Activated CD8-positive, alpha-beta memory T cell treated with anti-CD3 and anti-CD28 coated beads for 24 hours (primary cell): ENCODE data around the gene IPPK.

Experiments
- DNase-seq: peaks from one replicate; pipeline ENCODE4 v3.0.0-alpha.2; 2020

IPPK gene

DNA sequence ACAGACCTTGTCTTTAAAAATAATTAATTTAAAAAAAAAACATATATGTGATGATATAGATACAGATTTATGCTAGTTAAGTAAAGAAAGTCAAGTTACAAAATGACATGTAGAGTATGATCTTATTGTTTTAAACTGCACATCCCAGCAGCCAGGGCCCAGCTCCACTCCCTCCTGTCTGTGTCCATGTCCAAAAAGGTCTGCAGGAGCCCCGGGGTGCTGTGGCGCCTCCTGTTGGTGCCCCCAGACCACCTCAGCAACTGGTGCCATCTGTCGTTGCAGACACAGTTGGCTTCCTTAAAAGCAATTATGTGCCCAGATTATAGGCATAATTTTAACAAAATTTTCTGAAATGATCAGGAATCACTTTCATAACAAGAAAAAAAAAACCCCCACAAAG is 33.3 kb downstream of the IPPK start:
- no peak for DNase-seq

DNA sequence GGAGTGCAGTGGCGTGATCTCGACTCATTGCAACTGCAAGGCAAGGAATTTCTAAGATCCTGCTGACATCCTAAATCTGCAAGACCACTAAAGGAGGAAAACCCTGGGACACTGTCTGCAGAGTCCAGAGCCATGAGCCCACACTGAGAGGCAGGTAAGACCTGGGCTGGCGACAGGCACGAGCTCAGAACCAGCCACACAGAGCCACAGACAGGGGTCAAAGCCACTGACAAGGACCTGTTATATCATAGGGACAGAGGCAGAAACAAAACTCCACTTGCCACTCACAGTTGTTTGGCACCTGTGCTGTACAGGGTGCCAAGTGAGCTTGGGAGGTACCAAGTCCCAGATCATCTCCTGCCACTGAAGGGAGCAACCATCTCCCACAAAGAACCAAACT is 34.2 kb downstream of the IPPK start:
- no peak for DNase-seq

DNA sequence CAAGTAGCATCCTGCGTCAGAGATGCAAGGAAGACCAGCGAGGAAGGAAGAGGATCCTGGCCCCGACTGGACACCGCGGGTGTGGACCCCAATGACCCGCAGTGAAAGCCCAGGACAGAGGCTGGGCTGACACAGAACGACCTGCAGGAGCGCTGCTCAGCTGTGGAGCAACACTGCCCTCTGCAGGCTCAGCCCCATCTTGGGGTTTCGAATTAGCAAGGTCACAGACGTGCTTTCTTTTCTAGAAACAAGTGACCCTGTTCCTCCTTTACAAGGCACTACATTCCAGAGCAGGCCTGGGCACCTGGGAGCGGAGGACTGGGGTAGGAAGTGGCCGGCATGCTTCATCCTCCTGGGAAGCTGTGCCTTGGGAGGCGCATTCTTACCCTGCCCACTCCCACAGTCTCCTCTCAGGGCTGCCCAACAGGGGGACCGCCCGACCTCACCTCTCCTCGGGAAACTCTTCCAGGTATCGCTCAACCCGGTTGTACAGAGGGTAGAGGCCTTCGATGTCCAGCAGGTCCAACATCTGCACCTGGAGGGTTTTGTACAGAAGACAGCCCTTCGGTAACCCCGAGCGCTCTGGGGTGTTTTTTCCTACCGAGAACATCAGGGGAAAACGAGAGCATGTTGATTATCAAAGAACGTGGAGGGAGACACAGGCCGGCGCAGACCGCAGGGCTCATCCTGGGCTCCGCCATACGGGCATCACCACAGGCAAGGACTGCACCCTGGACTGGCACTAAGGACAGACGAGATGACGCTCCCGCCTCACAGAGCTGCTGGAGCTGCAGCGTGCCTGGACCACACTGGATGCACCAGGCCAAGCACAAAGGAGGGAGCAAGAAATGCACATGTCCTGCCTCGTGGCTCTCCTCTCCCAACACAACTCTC is 35.0 kb downstream of the IPPK start:
- peak; percentile 83 for DNase-seq

DNA sequence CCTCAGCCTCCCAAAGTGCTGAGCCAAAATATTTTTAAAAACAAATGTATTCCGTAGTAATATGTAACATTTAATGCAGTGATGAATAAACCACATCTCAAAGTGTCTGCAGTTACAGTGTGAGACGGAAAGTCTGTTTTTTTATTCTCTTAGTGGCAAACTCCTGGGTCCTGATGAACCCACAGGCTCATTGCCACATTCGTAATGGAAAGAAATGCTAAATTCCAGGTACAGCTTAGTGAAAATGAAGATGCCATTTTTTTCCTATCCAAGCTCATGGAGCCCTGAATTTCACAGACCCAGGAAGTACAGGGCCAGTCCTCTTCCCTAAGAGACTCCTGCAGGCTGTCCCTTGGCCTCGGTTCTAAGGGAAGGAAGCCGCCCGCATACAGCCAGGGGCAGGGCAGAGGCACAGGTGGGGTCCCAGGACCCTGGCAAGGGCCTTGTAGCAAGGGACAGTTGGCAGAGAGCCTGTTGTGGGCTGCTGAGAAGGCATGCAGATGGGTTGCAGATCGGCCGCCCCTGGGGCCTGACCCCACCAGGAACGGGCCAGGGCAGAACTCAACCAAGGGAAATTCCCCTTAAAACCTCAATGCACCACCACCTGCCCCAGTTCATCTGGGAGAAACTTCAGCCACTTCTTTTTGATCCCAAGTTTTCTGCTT is 36.2 kb downstream of the IPPK start:
- DNase-seq, result no peak

DNA sequence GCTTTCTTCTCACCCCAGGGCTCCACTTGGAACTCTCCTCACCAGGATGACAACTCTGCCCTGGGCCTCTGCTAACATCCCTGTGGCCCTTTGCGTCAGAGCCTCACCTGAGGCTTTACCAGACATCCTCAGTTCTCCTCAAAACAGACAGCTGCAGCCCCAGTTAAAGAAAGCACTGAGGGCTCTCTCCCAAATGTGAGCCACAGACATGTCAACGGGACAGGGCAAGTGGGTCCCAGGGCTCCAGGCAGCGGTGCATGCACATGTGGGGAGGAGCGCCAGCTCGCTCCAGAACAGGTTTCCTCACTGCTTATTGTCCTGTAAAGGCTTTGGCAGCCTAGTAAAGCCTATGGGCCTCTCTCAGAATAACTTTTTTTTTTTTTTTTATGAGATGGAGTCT is 37.3 kb downstream of the IPPK start:
- no peak for DNase-seq

DNA sequence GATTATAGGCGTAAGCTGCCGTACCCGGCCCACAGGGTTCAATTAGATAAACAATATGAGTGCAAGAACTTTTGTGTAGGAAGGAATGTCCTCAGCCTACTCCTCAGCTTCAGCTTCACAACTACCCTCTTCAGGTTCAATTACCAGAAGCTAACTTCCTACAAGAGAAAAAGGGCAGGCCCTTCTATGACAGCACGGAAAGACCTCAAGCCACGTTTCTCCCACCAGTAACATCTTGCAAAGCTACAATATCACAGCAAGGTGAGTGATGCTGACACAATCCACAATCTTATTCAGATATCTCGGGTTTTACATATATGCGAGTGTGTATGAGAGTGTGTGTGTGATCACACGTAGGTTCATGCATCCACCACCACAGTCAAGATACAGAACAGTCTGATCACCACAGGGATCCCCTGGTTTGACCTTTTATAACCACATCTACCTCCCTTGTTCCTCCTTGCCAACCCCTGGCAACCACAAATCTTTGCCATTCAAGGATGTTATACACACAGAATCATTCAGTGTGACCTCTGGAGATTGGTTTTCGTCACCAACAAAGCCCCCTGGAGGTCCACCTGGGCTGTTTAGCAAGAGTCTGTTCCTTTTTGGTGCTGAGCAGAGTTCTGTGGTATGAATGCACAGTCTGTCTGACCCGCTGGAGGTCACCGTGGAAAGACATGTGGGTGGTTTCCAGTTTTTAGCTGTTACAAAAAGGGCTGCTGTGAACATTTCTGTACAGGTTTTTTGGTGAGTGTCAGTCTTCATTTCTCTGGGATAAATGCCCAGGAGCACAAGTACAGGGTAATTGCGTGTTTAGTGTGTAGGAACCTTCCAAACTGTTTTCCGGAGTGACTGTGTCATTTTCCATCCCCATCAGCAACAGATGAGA is 38.2 kb downstream of the IPPK start:
- no peak for DNase-seq

DNA sequence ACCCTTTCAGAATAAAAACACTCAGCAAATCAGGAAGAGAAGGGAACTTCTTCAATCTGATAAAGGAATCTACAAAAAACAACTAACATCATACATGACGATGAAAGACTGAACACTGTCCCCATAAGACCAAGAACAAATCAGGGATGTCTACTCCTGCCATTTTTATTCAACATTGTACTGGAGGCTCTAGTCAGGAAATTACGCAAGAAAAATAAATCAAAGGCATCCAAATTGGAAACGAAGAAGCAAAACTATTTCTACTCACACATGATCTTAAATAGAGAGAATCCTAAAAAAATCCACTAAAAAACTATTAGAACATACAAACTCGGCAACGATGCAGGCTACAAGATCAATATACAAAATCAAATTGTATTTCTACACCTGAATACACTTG is 42.3 kb downstream of the IPPK start:
- DNase-seq, result no peak

DNA sequence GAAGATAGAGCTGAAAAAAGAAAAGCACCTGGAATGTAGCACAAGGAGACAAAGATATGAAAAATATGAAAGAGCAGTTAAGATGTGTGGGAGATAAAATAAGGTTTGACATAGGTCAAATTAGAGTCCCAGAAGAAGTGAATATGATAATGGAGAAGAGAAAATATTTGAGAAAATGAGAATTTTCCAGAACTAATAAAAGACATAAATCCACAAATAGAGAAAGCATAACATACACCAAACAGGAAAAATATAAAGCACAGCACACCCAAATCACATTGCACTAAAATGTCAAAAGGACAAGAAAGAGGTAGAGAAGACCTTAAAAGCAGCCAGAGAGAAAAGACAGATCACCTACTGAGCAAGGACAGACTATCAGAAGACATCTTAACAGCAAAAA is 43.4 kb downstream of the IPPK start:
- DNase-seq, result no peak

DNA sequence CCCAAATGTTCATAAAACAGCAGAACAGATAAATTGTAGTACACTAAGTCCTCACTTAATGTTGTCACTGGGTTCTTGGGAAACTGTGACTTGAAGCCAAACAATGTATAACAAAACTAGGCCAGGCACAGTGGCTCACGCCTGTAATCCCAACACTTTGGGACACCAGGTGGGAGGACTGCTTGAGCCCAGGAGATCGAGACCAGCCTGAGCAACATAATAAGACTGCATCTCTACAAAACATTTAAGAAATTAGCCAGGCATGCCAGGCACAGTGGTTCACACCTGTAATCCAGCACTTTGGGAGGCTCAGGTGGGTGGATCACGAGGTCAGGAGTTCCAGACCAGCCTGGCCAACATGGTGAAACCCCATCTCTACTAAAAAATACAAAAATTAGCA is 46.0 kb downstream of the IPPK start:
- peak; percentile 40 for DNase-seq

DNA sequence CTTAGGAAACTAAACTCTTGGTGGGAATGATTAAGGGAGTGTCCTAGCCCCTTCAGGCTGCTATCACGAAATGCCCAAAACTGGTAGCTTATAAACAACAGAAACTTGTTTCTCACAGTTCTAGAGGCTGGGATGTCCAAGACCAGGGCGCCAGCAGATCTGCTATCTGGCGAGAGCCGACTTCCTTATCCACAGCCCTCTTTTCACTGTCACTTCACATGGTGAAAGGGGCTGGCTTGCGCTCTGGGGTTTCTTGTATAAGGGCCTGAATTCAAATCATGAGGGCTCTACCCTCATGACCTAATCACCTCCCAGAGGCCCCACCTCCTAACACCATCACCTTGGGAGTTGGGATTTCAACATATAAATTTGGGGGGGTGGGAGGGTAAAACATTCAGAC is 49.1 kb downstream of the IPPK start:
- peak; percentile 33 for DNase-seq

DNA sequence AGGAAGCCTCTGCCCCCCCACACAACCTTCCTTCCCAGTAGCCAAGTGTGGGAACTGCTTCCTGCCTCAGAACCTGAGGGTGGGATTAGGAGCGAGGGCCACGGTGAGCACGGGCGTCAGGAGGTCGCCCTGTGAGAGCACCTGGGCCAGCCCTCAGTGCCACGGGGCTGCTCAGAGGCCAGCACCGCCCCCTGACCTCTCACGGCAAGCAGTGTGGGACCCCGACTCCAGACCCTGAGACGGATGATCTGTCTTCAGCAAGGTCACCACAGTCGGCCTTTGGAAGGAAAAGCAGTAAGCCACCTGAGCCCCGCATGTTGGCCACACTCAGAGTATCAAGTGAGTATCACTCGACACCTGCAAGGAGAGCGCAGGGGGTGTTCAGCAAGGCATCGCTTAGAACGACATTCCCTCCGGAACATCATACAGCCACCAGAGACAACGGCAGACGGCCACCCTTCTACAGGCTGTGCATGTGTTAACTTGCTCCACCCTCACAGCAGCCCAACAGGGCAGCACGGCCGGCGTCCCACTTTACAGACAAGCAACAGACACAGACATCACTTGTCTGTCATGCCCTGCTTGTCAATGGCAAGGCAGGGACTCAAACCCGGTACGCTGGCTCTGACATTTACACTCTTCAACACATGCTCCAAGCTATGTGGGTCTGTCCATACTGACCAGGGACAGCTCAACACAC is 50.2 kb downstream of the IPPK start:
- no peak for DNase-seq

DNA sequence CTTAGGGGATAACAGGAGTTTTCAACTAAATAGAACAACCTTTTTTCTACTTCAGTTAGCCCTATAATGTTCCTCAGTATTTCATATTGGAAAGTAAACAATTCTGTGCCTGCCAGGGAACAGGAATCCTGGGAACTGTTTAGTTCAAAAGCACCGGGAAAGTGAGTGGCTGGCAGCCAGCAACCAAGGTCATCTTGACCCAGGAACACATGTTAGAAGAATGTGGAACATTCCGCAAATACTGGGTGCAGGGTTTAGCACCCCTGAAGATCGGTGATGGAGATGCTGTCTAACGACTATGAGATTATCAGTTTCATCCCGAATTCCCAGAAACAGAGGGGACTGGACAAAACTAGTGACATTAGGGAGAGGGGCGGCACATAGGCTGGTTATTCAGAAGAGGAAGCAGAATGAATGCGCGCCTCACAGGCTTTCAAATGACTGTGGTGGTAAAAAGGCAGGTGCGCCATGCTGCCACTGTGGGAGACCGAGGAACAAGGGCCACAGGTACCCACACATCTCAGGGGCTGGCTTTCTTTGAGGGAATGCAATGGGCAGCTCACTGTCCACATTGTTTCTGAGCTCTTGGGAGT is 51.2 kb downstream of the IPPK start:
- DNase-seq, result peak; percentile 49

DNA sequence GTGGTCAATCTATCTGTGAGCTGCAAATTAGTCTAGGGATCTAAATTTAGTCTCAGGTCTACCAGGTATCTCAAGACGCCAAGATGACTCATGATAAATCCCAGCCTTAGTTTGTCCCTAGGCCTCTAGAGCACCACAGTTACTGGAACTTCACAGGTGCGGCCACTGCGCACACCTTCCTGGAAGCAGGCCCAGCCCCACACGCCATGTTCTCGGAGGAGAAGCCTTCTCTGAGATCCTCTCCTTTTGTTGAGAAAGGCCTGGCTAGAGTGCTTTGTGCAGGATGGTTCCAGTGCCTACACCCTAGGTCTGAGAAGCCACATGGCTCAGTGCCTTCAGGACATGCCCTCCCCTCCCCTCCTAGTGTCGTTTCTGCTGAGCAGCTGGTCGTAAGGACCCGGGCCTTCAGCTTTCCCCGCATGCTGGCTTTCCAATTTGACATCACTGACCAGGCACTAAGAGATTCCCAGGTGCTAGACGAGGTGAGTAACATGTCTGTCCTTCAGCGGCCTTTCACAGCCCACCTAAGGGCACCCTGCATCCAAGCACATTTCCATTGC is 51.9 kb downstream of the IPPK start:
- no peak for DNase-seq

DNA sequence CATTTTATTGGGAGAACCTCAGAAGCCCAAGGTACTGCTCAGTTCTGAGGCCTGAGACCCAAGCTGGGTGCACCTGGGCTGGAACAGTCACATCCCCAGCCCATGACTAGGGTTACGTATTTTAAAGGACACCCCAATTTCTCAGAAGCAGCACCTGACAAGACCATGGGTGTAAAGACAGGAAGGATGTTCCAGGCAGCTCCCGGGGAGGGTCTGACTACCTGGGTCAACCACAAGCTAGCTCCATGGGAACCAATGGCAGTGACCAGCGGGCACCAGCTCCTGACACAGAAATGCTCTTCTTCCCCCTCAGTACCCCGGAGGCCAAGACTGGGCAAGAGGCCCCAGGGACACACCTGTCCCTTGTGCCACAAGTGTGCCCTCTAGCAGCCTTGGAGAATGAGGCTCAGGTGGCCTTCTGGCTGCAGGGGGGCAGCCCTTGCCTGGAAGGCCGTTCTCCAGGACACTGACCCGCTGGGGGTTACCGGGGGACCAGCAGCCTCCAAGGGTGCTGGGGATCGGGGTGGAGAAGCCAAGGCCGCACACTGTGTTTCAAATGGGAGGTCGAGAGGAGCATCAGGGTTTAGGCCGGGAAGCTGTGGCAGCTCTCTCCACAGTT is 52.6 kb downstream of the IPPK start:
- DNase-seq, result no peak

DNA sequence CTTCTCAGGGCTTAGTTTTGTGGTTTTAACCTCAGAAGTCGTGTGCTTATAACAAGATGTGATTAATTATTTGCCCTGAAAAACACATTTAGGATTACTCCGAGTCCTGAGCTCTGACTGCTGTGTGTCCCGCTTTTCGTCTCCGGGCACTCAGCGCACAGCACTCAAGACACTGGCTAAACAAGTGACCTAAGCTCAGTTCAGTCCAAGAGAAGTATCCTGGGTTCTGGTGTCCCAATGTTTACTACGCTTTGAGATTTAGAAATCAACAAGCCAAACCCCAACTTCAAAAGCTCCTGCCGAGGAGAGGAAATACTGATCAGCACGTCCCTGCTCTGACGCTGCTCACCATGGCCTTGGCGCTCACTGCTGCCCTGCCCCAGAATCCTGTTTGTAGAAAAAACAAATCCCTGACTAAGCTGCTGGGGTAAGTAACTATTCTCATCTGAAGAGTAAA is 53.2 kb downstream of the IPPK start:
- DNase-seq, result no peak

DNA sequence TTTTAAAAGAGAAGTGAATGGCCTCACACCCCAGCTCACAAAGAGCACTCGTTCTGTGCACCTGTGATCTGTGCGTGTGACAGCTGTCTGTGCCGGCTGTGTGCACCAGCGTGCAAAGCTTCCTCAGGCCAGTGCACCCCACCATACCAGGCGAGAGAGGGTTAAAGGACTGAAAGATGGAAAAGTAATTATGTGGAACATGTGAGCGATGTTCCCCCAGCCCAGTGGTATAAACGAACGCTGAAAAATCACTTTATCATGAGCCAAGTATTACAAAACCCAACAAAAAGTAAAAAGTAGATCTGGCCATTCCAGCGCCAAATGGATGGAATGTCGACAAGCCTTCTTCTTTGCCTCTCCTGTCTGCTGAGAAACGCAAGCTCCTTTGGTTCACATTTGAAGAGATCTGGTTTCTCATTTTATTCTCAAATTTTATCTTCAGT is 53.7 kb downstream of the IPPK start:
- DNase-seq, result no peak

DNA sequence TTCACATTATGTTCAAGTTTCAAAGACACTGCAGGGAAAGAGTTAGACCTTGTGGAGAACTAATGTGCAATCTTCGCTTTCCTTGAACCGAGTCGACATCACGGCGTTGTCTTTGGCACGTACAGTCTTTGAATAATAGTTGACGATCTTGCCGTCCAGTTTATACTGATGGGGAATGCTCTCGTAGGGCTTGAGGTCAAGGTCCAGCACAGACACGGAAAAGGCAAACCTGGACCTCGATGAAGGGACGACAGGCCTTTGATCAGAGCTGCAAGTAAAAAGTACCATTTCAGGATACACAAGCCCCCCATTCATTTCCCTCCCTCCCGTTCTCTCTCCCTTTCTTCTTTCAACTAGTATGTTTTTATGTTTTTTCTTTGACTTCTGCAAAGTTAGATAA is 54.1 kb downstream of the IPPK start:
- DNase-seq, result no peak

DNA sequence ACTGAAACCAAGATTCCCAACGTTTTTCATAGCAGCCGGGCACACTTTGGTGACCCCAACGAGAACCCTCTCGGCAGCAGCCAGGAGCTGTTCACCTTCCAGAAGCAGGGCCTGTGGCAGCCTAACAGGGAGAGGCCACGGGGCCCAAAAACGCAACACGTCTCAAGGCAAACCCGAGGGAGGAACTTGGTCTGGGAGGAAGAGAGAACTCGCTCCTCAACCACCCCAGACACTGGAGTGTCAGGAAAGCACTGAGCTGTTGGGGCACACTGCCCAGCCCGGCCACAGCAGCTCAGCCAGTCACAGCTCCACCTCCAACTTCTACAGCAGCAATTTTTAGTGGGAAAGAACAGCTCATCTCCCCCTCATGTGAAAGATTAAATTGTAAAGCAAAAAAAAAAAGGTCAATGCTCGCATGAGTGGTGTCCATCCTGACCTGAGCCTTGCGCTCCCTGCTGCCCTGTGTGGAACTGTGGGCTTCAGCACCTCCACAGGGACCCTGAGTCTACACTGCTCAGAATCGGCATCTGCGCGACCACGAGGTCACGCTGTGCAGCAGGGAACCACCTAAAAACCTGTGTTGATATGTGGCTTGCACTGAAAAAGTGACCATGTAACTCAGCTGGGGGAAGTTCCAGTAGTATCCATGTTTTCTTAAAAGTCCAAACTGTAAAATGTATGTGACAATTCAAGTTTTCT is 55.0 kb downstream of the IPPK start:
- peak; percentile 38 for DNase-seq

DNA sequence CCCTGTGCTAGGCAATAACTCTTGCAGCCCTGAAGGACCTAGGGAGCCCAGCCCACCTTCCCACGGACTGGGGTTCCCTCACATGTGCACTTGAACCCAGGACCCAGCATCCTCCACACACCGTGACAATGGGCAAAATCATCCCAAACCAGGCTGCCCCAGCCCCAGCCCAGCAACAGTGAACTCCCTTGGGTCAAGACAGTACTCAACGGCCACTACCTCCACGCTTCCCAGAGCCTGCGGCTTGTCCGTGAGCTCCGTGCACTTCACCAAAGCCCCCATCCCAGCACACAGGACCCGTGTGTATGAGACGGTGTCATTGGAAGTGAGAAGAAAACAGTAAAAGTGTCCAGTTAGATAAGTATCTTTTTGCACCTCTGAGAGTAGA is 55.8 kb downstream of the IPPK start:
- DNase-seq, result peak; percentile 35

DNA sequence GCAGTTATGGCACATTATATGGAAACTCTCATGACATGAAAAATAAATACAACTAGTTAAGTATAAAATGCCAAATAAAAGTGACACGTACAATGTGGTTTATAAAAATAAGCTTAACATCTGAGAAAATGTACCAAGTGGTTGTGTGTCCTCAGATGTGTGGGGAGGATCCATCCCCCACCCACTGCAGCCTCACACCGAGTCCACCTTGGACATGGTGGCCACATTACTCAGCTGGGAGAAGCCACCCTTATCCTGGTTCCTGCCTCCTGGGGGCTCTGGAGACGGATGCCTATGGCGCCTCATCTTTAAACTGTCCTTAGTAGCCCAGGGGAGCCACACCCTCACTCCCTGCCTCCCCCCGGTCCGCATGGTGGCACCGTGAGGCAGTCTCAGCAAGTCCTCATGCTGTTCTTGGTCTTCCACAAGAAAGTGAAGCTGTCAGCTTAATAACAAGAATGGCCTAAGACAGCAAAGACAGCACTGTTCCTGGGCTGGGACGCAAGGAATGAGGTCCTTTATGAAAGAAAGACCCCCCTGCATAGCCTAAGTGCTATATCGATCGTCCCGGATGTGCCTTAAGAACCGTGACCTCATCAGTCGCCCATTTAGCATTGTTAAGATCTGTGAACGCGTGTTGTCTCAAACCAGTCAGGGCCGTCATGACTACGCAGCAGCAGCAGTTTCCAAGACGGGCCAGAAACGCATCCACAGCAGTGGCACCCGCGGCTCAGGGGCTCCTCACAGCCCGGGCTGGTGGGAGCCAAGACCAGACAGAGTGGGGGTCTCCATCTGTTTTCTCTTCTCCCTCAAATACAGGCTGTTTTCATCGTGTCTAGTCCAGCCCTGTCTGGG is 56.4 kb downstream of the IPPK start:
- no peak for DNase-seq
